OCI-LY7 (cell line): ENCODE results near the gene DISC1. TPM values are rescaled to one million over a fixed set of nuclear protein-coding genes. Genes with fewer than 3 reads are reported as not detected.

Experiments
- BruUV-seq: library from RNA; stranded (reverse); fragments of 400-500 nt; replicated peaks from 2 replicates; lab custom pipeline; 2021; lab: Mats Ljungman, UMichigan
- CTCF ChIA-PET: fragments of 300-600 bp; sonication (Branson Sonifier 250); formaldehyde crosslinking; loops from one replicate; lab custom pipeline; 2022; ENCODE audit warnings: antibody characterized with exemption; ENCODE audit not compliant: unreplicated experiment; lab: Charles Lee
- POLR2A ChIA-PET: fragments of 300-600 bp; sonication (Branson Sonifier 250); formaldehyde crosslinking; loops from one replicate; lab custom pipeline; 2022; ENCODE audit warnings: antibody characterized with exemption; lab: Charles Lee
- DNase-seq: peaks from one replicate; pipeline ENCODE4 v3.0.0-alpha.2; 2015; ENCODE audit warnings: low spot score
- H2AFZ ChIP-seq: fragments of 200-600 bp; sonication (generic), shearing (Covaris generic); 2 replicates; pipeline ENCODE4 v1.6.1; 2014; ENCODE audit warnings: mild to moderate bottlenecking, antibody characterized with exemption, low read length, moderate library complexity
- H3K27ac ChIP-seq: fragments of 200-600 bp; sonication (generic); 2 replicates; pipeline ENCODE4 v1.5.1; 2014; ENCODE audit warnings: mixed run types, low read depth, mild to moderate bottlenecking, moderate library complexity, low read length, inconsistent platforms; ENCODE audit not compliant: poor library complexity, severe bottlenecking
- H3K36me3 ChIP-seq: fragments of 200-600 bp; sonication (generic); 2 replicates; pipeline ENCODE4 v1.6.1; 2014; ENCODE audit warnings: mild to moderate bottlenecking, antibody characterized with exemption, low read length, moderate library complexity, mixed read lengths; ENCODE audit not compliant: insufficient read depth
- H3K4me1 ChIP-seq: fragments of 200-600 bp; sonication (generic); 2 replicates; pipeline ENCODE4 v1.5.1; 2014; ENCODE audit warnings: mild to moderate bottlenecking, low read length; ENCODE audit not compliant: insufficient read depth, poor library complexity, severe bottlenecking
- H3K4me2 ChIP-seq: fragments of 200-600 bp; sonication (generic); 2 replicates; pipeline ENCODE4 v1.6.1; 2014; ENCODE audit warnings: mild to moderate bottlenecking, low read length
- H3K4me3 ChIP-seq: fragments of 200-600 bp; sonication (generic); 2 replicates; pipeline ENCODE4 v1.5.1; 2014; ENCODE audit warnings: mild to moderate bottlenecking, low read depth, low read length; ENCODE audit not compliant: poor library complexity, severe bottlenecking
- H3K79me2 ChIP-seq: fragments of 200-600 bp; sonication (generic); 2 replicates; pipeline ENCODE4 v1.6.1; 2016; ENCODE audit warnings: low read depth, mild to moderate bottlenecking, low read length, moderate library complexity, mixed read lengths; ENCODE audit not compliant: insufficient read depth
- H3K9me2 ChIP-seq: fragments of 200-600 bp; sonication (generic); 2 replicates; pipeline ENCODE4 v1.6.1; 2016; ENCODE audit warnings: mild to moderate bottlenecking, low read length, mixed read lengths; ENCODE audit not compliant: insufficient read depth
- H3K9me3 ChIP-seq: fragments of 200-600 bp; sonication (generic); 2 replicates; pipeline ENCODE4 v1.6.1; 2014; ENCODE audit warnings: mild to moderate bottlenecking, mixed run types, low read length, mixed read lengths
- H4K20me1 ChIP-seq: fragments of 200-600 bp; sonication (generic); 2 replicates; pipeline ENCODE4 v1.6.1; 2014; ENCODE audit warnings: mild to moderate bottlenecking, antibody characterized with exemption, low read length, moderate library complexity, mixed read lengths; ENCODE audit not compliant: insufficient read depth
- EZH2phosphoT487 ChIP-seq: fragments of 200-600 bp; sonication (generic); IDR thresholded peaks from 2 replicates; pipeline ENCODE4 v1.6.1; 2018; ENCODE audit warnings: low read depth, borderline replicate concordance, mild to moderate bottlenecking, mixed run types, antibody characterized with exemption, low read length, moderate library complexity, mixed read lengths
- intact Hi-C: fragments of 100-400 bp; cut with micrococcal nuclease; formaldehyde crosslinking; loops from one replicate; pipeline ENCODE4 v1.10.0; 2022; ENCODE audit not compliant: unreplicated experiment
- total RNA-seq, 2 experiments: library from RNA; depleted of rRNA in 1 of 2; stranded (reverse); fragments of >200 nt in 1 of 2; shearing (Covaris generic) in 1 of 2; gene quantifications; 2 replicates each; pipeline ENCODE4 v1.2.3, GENCODE V29; 2014 to 2022
- TF ChIP-seq, protein P1 (sequence below): fragments of 200-600 bp; sonication (generic); conservative IDR thresholded peaks from 2 replicates; pipeline ENCODE4 v1.5.1; 2014; ENCODE audit warnings: mild to moderate bottlenecking, antibody characterized with exemption, low read length, moderate library complexity, mixed read lengths

The DISC1 gene
- total RNA-seq, 2 experiments from 2014 or later: 0.91 TPM; not detected in 1

DNA sequence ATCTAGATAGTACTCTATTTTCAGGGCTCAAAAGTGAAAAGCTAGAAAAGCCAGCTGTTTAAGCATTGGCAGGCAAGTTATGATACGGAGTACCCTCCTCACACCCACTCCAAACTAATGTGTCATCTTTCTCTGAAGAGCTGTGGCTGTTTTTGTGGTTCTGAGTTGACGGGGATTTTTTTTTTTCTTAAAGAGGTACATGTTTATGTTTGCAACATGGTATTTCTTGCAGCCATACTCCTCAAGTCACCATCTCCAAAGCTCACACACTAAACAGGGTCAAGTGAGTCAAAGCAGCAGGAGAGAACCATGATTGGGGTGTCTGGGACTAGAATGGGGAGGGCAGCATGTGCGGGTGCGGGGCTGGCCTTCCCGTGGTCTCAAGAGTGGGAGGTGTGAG is 347.2 kb downstream of the DISC1 start:
- Histone ChIP-seq H3K36me3 (no peaks in the 10 kb centered on the region), H3K9me3 (no peaks in the 10 kb centered on the region), H4K20me1 (no peaks in the 10 kb centered on the region), H3K27ac (no peak overlapping the region), H3K4me3 (no peak overlapping the region), H2AFZ (no peak overlapping the region), H3K79me2 (no peaks in the 10 kb centered on the region), H3K4me2 (no peak overlapping the region), H3K9me2 (no peaks in the 10 kb centered on the region), H3K4me1 (no peaks in the 10 kb centered on the region)
- no TSS peak for BruUV-seq
- ChIA-PET CTCF (no interaction called here), POLR2A (interaction anchor here (0.6 to 1.1 kb wide), 2 partner anchors 11 to 979 kb away, joined by 3 to 4 read pairs; no protein-coding TSS in a partner anchor)
- DNase-seq: no peak
- intact Hi-C loops: no loop called here
- TF ChIP-seq, protein P1, sequence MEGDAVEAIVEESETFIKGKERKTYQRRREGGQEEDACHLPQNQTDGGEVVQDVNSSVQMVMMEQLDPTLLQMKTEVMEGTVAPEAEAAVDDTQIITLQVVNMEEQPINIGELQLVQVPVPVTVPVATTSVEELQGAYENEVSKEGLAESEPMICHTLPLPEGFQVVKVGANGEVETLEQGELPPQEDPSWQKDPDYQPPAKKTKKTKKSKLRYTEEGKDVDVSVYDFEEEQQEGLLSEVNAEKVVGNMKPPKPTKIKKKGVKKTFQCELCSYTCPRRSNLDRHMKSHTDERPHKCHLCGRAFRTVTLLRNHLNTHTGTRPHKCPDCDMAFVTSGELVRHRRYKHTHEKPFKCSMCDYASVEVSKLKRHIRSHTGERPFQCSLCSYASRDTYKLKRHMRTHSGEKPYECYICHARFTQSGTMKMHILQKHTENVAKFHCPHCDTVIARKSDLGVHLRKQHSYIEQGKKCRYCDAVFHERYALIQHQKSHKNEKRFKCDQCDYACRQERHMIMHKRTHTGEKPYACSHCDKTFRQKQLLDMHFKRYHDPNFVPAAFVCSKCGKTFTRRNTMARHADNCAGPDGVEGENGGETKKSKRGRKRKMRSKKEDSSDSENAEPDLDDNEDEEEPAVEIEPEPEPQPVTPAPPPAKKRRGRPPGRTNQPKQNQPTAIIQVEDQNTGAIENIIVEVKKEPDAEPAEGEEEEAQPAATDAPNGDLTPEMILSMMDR: no peak
- TF ChIP-seq EZH2phosphoT487: no peak

DNA sequence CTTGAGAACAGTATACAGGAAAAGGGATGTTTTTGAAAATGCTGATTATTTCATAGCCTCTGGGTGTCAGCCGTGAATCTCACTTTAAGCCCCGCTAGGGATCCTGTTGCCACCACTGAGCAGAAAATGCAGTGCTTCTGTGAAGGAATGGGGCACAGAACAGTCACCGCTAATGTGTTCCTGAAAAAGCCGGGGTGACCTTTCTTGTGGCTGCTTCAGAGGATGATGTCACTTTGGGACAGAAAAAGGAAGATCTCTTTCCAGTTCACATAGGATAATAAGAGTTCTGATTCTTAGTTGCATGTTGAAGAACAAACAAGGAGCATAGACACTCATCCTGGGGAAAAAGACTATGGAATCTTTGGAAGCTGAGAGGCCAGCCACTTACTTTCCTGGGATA is 349.6 kb downstream of the DISC1 start:
- no TSS peak for BruUV-seq
- H3K4me2 ChIP-seq: no peak overlapping the region

DNA sequence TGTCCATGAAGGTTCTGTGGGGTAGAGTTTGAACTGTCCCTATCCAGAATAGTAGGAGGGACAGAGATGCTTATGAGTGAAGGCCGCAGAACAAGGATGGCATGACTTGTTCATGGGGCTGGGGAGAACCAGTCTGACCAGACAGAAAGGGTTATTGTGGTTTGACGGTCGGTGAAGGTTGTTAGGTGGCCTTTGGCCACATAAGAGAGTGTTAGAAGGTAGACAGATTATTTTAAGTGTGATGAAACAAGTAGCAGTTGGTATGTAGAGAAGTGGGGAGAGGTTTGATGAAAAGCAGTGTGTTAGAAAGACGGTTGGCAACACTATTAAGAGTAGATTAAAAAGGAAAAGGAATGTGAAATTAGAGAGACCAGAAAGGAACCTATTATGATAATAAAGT is 355.1 kb downstream of the DISC1 start:
- H3K4me1 ChIP-seq: no peaks in the 10 kb centered on the region
- BruUV-seq: no TSS peak
- no peaks in the 10 kb centered on the region for H3K9me2 ChIP-seq
- ChIA-PET POLR2A (interaction anchor here (0.6 to 1.0 kb wide), 2 partner anchors 9 to 268 kb away, joined by 3 read pairs; no protein-coding TSS in a partner anchor), CTCF (no interaction called here)
- H3K4me2 ChIP-seq: no peak overlapping the region
- TF ChIP-seq EZH2phosphoT487: no peak
- TF ChIP-seq, protein P1: no peak
- H3K27ac ChIP-seq: no peak overlapping the region
- no peak for DNase-seq
- no peak overlapping the region for H2AFZ ChIP-seq
- no peaks in the 10 kb centered on the region for H3K36me3 ChIP-seq
- no peaks in the 10 kb centered on the region for H4K20me1 ChIP-seq
- intact Hi-C loops: no loop called here
- no peak overlapping the region for H3K4me3 ChIP-seq
- no peaks in the 10 kb centered on the region for H3K9me3 ChIP-seq
- no peaks in the 10 kb centered on the region for H3K79me2 ChIP-seq

More for the DNA sequence above, 349.6 kb downstream of the DISC1 start:
- intact Hi-C loops: no loop called here
- no peaks in the 10 kb centered on the region for H3K9me2 ChIP-seq
- H4K20me1 ChIP-seq: no peaks in the 10 kb centered on the region
- TF ChIP-seq EZH2phosphoT487: no peak
- TF ChIP-seq, protein P1: no peak
- POLR2A ChIA-PET: no interaction called here
- H3K36me3 ChIP-seq: no peaks in the 10 kb centered on the region
- no peak overlapping the region for H3K27ac ChIP-seq
- no peaks in the 10 kb centered on the region for H3K79me2 ChIP-seq
- no peaks in the 10 kb centered on the region for H3K4me1 ChIP-seq
- no peak overlapping the region for H3K4me3 ChIP-seq
- H3K9me3 ChIP-seq: no peaks in the 10 kb centered on the region
- CTCF ChIA-PET: no interaction called here
- DNase-seq: no peak
- no peak overlapping the region for H2AFZ ChIP-seq
